ENCODE results near the gene TBL1X.

Gene TBL1X

GRCh38 chrX:9498236-9498635 is 33.4 kb downstream of the TBL1X start:
- DNase-seq (ENCODE audit: low spot score), result no peak

GRCh38 chrX:9500584-9500983 is 35.7 kb downstream of the TBL1X start:
- DNase-seq (ENCODE audit: low spot score), result no peak

GRCh38 chrX:9501362-9501761 is 36.5 kb downstream of the TBL1X start:
- DNase-seq (ENCODE audit: low spot score), result peak; percentile 8

GRCh38 chrX:9503261-9503660 is 38.4 kb downstream of the TBL1X start:
- DNase-seq (ENCODE audit: low spot score), result no peak

- DNase-seq (ENCODE audit: low spot score), result no peak
Measured at GRCh38 chrX:9510366-9510765, 45.5 kb downstream of the TBL1X start.

GRCh38 chrX:9510980-9511379 is 46.1 kb downstream of the TBL1X start:
- no peak for DNase-seq (ENCODE audit: low spot score)

- peak; percentile 16 for DNase-seq (ENCODE audit: low spot score)
Measured at GRCh38 chrX:9515489-9515888, 50.6 kb downstream of the TBL1X start.

GRCh38 chrX:9515973-9516538 is 51.2 kb downstream of the TBL1X start:
- no peak for DNase-seq (ENCODE audit: low spot score)

- DNase-seq (ENCODE audit: low spot score), result no peak
Measured at GRCh38 chrX:9516635-9517034, 51.8 kb downstream of the TBL1X start.

GRCh38 chrX:9518051-9518450 is 53.2 kb downstream of the TBL1X start:
- no peak for DNase-seq (ENCODE audit: low spot score)

- DNase-seq (ENCODE audit: low spot score), result no peak
Measured at GRCh38 chrX:9518889-9519288, 54.0 kb downstream of the TBL1X start.

- no peak for DNase-seq (ENCODE audit: low spot score)
Measured at GRCh38 chrX:9519546-9520216, 54.8 kb downstream of the TBL1X start.

GRCh38 chrX:9520217-9520590 is 55.3 kb downstream of the TBL1X start:
- no peak for DNase-seq (ENCODE audit: low spot score)

- DNase-seq (ENCODE audit: low spot score), result no peak
Measured at GRCh38 chrX:9522378-9523155, 57.7 kb downstream of the TBL1X start.

GRCh38 chrX:9525511-9526248 is 60.8 kb downstream of the TBL1X start:
- no peak for DNase-seq (ENCODE audit: low spot score)

GRCh38 chrX:9526965-9527364 is 62.1 kb downstream of the TBL1X start:
- no peak for DNase-seq (ENCODE audit: low spot score)

GRCh38 chrX:9528498-9528897 is 63.6 kb downstream of the TBL1X start:
- DNase-seq (ENCODE audit: low spot score), result no peak

- no peak for DNase-seq (ENCODE audit: low spot score)
Measured at GRCh38 chrX:9529223-9529622, 64.4 kb downstream of the TBL1X start.

- peak; percentile 73 for DNase-seq (ENCODE audit: low spot score)
Measured at GRCh38 chrX:9530848-9531274, 66.0 kb downstream of the TBL1X start.

- no peak for DNase-seq (ENCODE audit: low spot score)
Measured at GRCh38 chrX:9532349-9532748, 67.5 kb downstream of the TBL1X start.

- no peak for DNase-seq (ENCODE audit: low spot score)
Measured at GRCh38 chrX:9533611-9534010, 68.8 kb downstream of the TBL1X start.

- no peak for DNase-seq (ENCODE audit: low spot score)
Measured at GRCh38 chrX:9534686-9535085, 69.8 kb downstream of the TBL1X start.

GRCh38 chrX:9535101-9535500 is 70.2 kb downstream of the TBL1X start:
- DNase-seq (ENCODE audit: low spot score), result no peak
